Osteocyte (in vitro differentiated cells): Measurements from ENCODE around the gene AMZ1. TPM values are rescaled to one million over a fixed set of nuclear protein-coding genes. Genes with fewer than 3 reads are reported as not detected.
A peak's percentile ranks its signal among the peaks of the same experiment; 100 is the strongest.

Experiments
- DNase-seq: peaks from one replicate; pipeline ENCODE4 v3.0.0; 2021; ENCODE audit warnings: mixed read lengths; ENCODE audit not compliant: unreplicated experiment; ENCODE audit errors: extremely low spot score
- H3K27ac Mint-ChIP-seq: one replicate; pipeline ENCODE4 v1.8.0; 2021; ENCODE audit warnings: mild to moderate bottlenecking, mixed read lengths; ENCODE audit not compliant: unreplicated experiment
- H3K27me3 Mint-ChIP-seq: one replicate; pipeline ENCODE4 v1.8.0; 2021; ENCODE audit warnings: mixed read lengths; ENCODE audit not compliant: unreplicated experiment
- H3K36me3 Mint-ChIP-seq: one replicate; pipeline ENCODE4 v1.8.0; 2021; ENCODE audit warnings: mixed read lengths; ENCODE audit not compliant: unreplicated experiment
- H3K4me1 Mint-ChIP-seq: one replicate; pipeline ENCODE4 v1.8.0; 2021; ENCODE audit warnings: mixed read lengths; ENCODE audit not compliant: unreplicated experiment
- H3K4me3 Mint-ChIP-seq: one replicate; pipeline ENCODE4 v1.8.0; 2021; ENCODE audit warnings: mild to moderate bottlenecking, moderate library complexity, mixed read lengths; ENCODE audit not compliant: unreplicated experiment
- H3K9me3 Mint-ChIP-seq: one replicate; pipeline ENCODE4 v1.8.0; 2021; ENCODE audit warnings: mixed read lengths; ENCODE audit not compliant: unreplicated experiment
- CTCF ChIP-seq: fragments of 200-600 bp; sonication (generic); IDR thresholded peaks from 2 replicates; pipeline ENCODE4 v1.5.0; 2021; ENCODE audit warnings: antibody characterized with exemption, mild to moderate bottlenecking, moderate library complexity
- total RNA-seq: library from RNA; stranded (reverse); gene quantifications from 2 replicates; pipeline ENCODE4 v1.2.1, GENCODE V29; 2021

Gene AMZ1
- total RNA-seq, 1 donor from 2014 or later, result 5.8 TPM

- no peaks in the 10 kb centered on the region for H3K27me3 Mint-ChIP-seq
- no peak for DNase-seq
- no peak for TF ChIP-seq CTCF
Measured at GRCh38 chr7:2665359-2665791, 22.6 kb upstream of the AMZ1 start.

GRCh38 chr7:2666155-2666554, 21.8 kb upstream of the AMZ1 start:
- no peak overlapping the region for H3K4me3 Mint-ChIP-seq
- no peak for DNase-seq
- TF ChIP-seq CTCF, result no peak
- H3K36me3 Mint-ChIP-seq, result peaks cover 8% of the 10 kb centered on the region
- no peaks in the 10 kb centered on the region for H3K9me3 Mint-ChIP-seq
- H3K27me3 Mint-ChIP-seq, result no peaks in the 10 kb centered on the region
- H3K4me1 Mint-ChIP-seq, result peaks cover 19% of the 10 kb centered on the region
- no peak overlapping the region for H3K27ac Mint-ChIP-seq

More at GRCh38 chr7:2665359-2665791, 22.6 kb upstream of the AMZ1 start:
- Mint-ChIP-seq H3K4me1 (peaks cover 12% of the 10 kb centered on the region), H3K27ac (no peak overlapping the region), H3K36me3 (peaks cover 8% of the 10 kb centered on the region), H3K9me3 (no peaks in the 10 kb centered on the region), H3K4me3 (no peak overlapping the region)

GRCh38 chr7:2666588-2667250, 21.3 kb upstream of the AMZ1 start:
- DNase-seq, result no peak
- H3K4me3 Mint-ChIP-seq, result no peak overlapping the region
- peak overlapping the region; percentile 65 for H3K27ac Mint-ChIP-seq
- H3K27me3 Mint-ChIP-seq, result no peaks in the 10 kb centered on the region
- no peak for TF ChIP-seq CTCF
- peaks cover 19% of the 10 kb centered on the region for H3K4me1 Mint-ChIP-seq
- H3K36me3 Mint-ChIP-seq, result peaks cover 8% of the 10 kb centered on the region
- H3K9me3 Mint-ChIP-seq, result no peaks in the 10 kb centered on the region

- no peaks in the 10 kb centered on the region for H3K9me3 Mint-ChIP-seq
- TF ChIP-seq CTCF, result no peak
- H3K4me3 Mint-ChIP-seq, result no peak overlapping the region
- H3K36me3 Mint-ChIP-seq, result no peaks in the 10 kb centered on the region
- H3K4me1 Mint-ChIP-seq, result peaks cover 19% of the 10 kb centered on the region
- DNase-seq, result no peak
- no peak overlapping the region for H3K27ac Mint-ChIP-seq
- no peaks in the 10 kb centered on the region for H3K27me3 Mint-ChIP-seq
Measured at GRCh38 chr7:2667843-2668242, 20.2 kb upstream of the AMZ1 start.

GRCh38 chr7:2668401-2668800, 19.6 kb upstream of the AMZ1 start:
- no peaks in the 10 kb centered on the region for H3K36me3 Mint-ChIP-seq
- H3K27me3 Mint-ChIP-seq, result no peaks in the 10 kb centered on the region
- H3K4me3 Mint-ChIP-seq, result no peak overlapping the region
- H3K27ac Mint-ChIP-seq, result no peak overlapping the region
- TF ChIP-seq CTCF, result no peak
- no peak for DNase-seq
- H3K4me1 Mint-ChIP-seq, result peaks cover 19% of the 10 kb centered on the region
- H3K9me3 Mint-ChIP-seq, result no peaks in the 10 kb centered on the region
